HCEC 1CT (cell line): ENCODE results near the gene ACKR3.

Source experiments
- DNase-seq: peaks from one replicate; pipeline ENCODE4 v3.0.0-alpha.2; 2017

Gene ACKR3

DNA sequence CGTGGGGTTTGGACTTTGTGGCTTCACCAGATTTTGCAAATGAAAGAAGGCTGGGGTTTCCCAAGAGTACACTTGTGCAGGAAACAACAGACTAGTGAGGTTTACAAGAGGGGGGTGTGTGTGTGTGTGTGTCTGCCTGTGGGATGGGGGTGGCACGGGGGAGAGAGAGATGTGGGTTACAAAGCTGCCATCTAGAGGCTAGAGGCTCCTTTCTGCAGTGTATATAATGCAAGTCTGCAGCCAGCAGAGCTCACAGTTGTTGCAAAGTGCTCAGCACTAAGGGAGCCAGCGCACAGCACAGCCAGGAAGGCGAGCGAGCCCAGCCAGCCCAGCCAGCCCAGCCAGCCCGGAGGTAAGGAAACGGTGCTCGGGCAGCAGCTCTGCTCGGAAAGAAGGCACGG lies at the start of gene ACKR3:
Gene ACKR3 (plus strand): TSS at position 253 of the 401 bp plus-strand sequence. CDS start 10,641 bp downstream, outside the sequence.
- DNase-seq: peak; percentile 51

GRCh38 chr2:236521556-236521955 lies 48.1 kb upstream of the ACKR3 start:
- no peak for DNase-seq

GRCh38 chr2:236523249-236523648 lies 46.4 kb upstream of the ACKR3 start:
- no peak for DNase-seq

DNA sequence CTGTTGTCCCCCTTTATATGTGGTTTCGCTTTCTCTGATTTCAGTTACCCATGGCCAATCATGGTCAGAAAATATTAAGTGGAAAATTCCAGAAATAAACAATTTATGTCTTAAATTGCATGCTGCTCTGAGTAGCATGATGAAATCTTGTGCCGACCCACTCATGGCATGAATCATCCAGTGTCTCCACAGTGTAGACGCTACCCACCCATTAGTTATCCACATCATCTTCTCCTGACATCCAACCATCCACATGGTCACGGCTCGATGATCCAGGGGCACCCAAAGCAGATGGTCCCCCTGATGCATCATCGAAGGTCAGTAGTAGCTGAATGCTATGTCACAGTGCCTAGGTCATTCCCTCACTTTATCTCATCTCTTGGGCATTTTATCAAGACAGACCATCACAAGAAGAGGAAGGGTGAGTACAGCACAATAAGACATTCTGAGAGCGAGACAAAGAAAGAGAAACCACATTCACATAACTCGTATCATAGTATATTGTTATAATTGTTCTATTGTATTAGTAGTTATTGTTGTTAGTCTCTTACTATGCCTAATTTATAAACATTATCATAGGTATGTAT lies 44.1 kb upstream of the ACKR3 start:
- DNase-seq: no peak

DNA sequence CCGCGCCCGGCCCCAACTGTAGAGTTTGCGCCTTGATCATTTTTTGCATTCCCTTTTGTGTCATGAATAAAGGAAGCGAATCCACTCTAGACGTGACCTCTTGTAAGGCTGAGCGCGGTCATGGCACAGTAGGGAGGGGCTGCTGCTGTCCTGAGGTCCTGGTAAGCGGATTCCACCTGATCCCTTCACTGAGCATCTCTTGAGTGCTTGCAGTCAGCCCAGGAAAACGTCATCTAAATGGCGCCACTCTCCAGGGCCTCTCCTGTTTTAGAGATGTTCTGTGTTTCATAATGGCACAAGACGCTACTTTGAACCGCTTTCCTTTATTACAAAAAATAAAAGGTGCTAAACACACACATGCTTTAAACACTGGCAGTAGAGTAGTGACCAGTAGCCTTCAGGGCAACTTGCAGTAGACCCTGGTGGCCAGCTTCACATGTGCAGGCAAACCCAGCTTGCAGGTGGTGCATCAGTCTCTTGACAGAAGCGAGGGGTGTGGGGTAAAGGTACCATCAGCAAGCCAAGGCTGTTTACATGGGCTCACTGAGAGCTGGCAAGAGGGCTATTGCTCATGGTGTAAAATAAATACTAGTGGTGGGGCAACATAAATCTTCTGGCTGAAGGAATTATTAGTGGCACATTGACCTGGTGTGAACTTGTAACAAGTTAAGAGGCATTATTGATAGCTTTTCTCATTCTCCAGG lies 43.0 kb upstream of the ACKR3 start:
- no peak for DNase-seq

- no peak for DNase-seq
These were observed 42.4 kb upstream of the ACKR3 start for GRCh38 chr2:236527159-236527630.

- DNase-seq: no peak
These were observed 40.0 kb upstream of the ACKR3 start for GRCh38 chr2:236529606-236530005.

DNA sequence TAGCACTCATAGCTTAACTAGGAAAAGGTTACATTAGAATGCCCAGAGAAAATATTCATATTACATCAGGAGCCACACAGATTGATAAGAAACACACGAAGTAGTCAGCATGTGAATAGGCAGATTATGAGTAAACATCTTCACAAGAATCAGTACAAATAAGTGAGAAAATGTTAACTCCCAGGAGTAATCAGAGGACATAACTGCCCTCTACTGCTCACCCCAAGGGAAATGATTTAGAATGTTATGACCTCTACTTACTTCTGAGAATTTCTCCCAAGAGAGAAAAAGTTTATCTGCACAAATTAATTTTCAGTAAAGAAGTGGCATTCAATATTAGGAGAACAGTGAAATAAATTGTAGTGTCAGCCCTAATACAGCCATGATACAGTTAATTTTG lies 39.1 kb upstream of the ACKR3 start:
- DNase-seq: no peak

DNA sequence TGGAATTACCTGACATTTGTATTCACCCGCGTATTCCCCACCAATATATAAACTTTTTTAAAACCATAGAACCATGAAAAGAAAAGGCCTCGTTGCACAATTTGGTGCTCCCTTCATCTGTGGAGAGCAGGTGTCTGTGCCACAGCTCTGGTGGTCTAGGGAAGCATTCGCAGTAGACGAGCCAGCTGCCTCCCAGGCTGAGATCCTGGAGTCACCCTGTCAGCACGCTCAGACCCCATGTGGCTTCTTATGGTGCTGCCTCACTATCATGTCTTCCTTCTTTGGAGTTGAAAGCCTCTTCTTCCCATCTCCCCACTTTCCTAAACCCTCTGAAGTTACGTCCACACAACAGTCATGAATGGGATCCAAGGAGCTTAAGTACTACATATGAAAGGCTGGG lies 38.4 kb upstream of the ACKR3 start:
- no peak for DNase-seq

DNA sequence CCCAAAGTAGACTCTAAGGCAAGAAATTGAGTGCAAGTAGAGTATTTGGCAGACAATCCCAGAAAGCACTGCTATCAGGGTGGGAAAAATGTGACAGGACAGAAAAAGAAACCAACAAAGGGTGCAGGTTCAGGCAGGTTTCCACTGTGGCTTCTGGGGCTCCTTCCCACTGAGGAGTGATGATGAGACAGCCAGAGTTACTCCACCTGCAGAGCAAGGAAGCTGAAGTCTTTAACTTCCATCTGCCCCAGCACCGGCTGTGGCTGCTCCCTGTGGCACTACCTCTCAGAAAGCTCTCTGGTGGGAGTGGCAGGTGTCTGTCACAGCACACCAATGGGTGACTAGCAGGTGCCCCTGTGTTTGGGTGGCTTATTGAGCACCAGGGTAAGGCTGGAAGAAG lies 37.6 kb upstream of the ACKR3 start:
- no peak for DNase-seq

GRCh38 chr2:236533343-236533742 lies 36.3 kb upstream of the ACKR3 start:
- DNase-seq: no peak

DNA sequence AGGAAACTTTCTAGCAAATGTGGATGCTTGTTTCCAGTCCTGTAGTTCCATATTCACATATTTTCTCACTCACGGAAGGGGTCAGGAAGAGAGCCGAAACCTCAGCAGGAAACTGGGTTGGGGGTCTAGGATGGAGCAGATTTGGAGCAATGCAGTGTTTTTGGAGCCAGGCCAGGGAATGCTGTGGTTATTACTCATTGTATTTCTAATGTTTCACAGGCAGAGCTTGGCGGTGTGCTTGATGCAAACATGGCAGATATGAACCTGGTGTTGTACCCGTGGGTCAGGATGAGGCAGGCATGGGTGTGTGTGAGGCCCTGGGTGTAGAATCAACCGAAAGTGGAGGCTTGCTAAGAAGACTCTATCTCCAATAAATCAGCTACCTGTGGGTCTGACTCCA lies 34.6 kb upstream of the ACKR3 start:
- no peak for DNase-seq

DNA sequence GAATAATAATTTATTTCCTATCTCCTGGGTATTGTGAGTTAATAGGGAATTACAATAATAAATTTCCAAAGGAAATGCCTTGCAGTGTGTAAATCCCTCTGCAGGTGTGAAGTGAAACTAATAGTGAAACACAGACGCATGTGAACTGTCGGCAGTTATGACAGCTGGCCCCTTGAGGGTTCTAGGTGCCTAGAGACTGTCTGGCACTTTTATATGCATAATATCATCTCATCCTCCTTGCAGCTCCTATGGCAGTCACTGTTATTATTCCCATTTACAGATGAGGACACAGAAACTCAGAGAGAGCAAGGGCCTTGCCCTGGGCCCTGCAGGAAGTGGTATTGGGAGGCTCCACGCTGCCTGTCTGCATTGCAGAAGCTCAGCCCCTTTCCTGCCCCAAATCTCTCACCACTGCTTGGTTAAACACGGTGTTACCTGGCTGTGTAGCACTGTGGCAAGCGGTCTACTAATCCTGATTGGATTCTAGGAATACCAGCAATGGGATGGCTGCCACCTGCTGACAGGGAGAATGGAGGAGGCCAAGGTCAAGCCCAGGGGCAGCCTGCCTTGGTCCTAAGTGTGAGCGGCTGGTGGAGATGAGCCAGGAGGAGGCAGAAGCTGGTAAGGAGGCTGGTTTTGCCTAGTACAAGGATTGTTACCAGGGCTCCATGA lies 32.8 kb upstream of the ACKR3 start:
- DNase-seq: no peak

GRCh38 chr2:236538242-236538641 lies 31.4 kb upstream of the ACKR3 start:
- no peak for DNase-seq

DNA sequence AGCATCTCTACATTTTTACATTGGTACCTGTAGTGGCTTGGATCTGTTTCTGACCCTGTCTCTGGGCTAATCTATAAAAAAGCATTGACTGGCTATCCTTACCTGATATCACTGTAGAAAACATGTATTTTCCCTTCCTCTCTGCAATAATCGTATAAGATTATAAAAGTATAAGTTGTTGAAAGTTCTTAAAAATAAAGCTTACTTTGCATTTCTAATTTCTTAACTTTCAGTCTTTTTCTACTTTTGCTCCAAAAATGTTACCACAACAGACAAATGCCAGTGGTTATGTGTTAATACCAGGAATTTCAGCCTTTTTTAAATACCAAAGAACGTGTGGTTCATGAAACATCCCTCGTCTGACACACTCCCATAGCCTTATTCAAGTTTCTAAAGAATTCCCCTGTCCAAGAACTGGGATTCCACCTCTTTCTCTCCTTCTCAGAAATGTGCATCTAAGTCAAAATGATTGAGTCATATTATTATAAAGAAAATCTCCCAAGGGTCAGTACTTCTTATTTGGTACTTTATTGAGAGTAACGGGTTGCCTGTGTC lies 28.5 kb upstream of the ACKR3 start:
- DNase-seq: no peak

GRCh38 chr2:236544362-236544761 lies 25.3 kb upstream of the ACKR3 start:
- no peak for DNase-seq

DNA sequence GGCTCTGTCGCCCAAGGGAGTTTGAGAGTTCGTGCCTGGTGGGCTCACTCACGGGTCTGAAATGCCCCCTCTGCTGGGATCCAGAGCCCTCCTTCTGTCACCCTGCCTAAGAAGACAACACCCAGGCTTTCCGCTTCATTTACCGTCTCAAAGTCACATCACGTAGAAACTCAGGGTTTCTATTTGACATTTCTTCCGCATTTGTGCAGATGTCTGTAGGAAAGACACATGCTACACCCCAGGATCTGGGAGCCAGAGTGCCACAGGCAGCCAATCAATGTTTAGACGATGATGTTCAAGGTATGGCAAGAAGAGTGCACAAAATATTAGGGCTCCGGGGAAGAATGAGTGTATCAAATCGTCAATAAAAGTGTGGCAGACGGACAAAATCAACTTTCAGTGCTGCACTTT lies 24.4 kb upstream of the ACKR3 start:
- no peak for DNase-seq

- DNase-seq: no peak
These were observed 23.7 kb upstream of the ACKR3 start for GRCh38 chr2:236545814-236546480.

- no peak for DNase-seq
These were observed 23.0 kb upstream of the ACKR3 start for GRCh38 chr2:236546561-236547002.

- no peak for DNase-seq
These were observed 21.9 kb upstream of the ACKR3 start for GRCh38 chr2:236547725-236548124.

DNA sequence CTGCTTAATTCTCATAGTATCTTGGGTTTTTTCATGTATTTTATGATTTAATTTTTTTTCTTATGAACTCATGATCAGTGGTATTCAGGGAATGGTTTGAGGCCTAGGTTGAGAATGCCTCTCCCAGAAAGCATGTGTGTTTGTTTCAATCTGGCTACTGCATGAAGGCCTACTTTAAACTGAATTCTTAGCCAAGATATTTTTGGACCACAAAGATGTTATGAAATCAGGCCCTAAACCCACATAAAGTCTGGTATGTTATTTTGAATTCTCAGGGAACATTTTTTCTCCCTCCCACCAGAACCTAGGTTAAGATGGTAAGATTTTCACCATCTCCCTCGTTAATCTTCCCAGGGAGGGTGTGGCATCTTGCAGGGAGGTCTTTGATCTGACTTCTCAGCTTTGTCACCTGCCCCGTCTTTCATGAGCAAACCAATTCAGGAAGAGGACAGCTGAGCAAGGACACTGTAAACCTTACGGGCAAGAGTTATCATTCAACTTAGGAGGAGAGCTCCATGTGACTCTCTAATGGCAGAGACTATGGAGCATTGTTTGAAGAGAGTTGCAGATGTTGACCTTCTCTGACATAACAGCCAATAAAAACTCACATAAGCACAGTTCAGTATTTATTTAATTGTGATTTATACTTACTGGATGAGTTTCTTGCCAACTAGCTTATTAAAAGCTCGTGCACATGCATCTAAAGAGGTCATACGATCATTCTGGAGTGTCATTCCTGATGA lies 21.3 kb upstream of the ACKR3 start:
- no peak for DNase-seq

- no peak for DNase-seq
These were observed 20.5 kb upstream of the ACKR3 start for GRCh38 chr2:236549165-236549564.

DNA sequence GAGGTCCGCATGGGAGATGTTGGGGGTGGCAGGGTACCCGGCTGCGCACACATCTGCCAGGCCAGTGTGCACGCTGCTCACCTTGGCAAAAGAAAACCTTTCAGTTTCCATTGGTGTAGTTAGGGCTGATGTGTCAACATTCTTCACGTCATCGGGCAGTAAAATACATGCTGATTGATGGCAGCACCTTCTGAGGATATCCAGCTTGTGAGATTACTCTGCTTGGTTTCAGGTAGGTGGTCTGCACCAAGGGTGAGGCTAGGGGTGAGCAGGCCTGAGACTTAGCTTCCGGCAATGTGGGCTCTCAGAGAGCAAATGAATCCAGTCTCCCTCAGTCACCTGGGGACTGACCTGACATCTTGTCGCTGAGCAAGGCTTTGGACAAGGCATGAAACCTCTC lies 19.3 kb upstream of the ACKR3 start:
- no peak for DNase-seq
